ENCODE measurements around the gene PCDH17.

The PCDH17 gene

DNA sequence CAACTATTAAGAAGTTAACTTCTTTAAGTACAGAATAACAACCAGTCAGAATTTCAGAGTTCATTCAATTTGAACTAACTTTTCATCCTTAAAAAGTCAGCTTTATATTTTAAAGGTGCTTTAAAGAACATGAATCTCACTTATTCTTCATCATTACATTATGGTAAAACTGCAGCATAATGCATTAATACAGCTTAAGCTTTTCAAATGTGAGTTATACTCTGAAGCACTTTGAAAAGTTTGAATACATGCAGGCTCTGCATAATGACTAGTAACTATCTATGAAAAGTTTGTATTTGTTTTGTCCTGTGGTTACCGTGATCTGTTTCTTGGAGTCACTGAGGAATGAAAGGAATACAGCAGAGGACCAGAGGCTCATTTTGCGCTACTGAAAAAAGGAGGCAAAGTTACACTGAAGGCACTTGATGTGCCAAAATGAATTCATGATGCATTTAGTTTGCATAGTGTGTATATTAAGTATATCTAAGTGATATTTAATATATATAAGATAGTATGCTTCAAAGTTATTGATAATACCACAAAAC, 4.1 kb downstream of the PCDH17 start:
- no peak for DNase-seq

DNA sequence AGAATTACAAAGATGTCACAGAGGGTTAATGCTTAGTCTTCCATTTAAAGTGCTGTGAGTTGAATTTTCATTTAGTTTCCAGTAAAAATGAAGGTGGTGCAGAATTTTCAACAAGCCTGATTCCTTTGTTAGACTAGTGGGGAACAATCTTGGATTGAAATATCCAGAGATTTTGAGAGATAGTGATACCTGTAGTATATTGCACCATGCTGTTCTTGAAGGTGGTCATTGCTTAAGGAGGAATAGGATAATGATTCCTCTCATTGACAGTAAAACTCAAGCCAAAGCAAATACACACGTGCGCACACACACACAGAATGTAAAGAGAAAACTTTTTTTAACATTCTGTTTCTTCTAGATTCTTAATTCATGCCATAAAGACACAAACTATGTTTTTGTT, 5.3 kb downstream of the PCDH17 start:
- no peak for DNase-seq

DNA sequence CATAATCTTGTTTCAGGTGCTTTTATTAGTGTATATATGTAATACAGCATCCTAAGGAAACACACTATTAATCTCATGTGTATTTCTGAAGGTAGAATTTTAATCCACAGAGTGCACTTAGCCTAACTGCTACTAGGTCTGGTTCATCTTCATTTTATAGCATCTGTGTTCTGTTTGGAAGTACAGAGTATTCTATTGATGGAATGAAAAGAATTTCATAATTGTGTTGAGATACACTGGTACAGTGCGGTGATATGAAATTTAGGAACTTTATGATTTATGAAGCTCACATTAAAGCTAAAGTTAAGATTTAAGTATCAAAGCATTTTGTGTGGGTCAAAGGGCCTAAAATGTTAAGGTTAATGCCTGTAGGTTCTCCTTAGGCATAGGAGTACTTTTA, 6.0 kb downstream of the PCDH17 start:
- no peak for DNase-seq

DNA sequence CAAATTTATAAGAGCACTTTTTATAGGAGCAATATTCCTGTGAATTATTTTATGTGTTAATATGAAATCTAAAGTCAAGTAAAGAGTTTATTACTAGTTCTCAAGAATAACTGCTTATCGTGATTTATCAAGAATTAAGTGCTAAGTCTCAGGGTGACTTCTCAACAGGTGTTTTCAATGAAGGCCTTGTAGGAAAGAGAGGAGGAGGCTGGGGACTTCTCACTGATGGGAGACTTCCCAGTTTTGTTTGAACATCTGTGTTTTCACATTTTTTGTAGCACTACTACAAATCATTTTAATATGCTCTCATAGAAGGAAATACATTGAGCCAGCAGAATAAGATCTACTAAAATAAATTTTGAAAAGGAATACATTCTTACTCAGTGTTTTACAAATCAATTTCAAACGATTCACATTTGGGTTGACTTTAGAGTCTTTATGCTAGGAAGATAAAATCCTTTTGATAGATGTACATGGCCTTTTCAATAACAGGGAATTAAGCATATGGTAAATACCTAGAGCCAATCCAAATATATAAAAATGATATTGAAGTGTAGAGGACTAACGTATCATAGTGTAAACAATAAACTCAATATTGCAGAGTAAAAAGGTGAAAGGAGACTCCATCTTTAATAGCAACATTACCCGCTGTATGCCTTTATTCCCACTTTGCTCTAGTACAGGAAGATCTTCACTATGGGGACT, 6.8 kb downstream of the PCDH17 start:
- DNase-seq: no peak

DNA sequence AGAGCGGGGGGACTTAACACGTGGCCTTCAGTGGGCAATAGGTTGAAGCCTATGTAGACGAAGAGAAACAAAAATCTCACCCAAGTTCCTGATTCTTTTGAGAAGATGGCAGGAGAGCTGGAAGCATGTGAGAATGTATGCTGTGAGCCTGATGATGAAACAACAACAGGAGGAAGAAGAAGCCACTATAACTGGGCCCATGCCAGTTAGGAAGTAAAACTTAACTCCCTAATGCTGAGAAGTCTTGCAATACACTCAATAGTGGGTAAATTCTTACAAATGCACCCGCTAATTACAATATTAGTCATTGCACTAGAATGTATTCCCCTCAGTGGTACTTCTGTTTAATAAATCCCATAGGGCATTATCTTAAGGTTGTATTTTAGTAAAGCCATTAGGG, 9.1 kb downstream of the PCDH17 start:
- no peak for DNase-seq

DNA sequence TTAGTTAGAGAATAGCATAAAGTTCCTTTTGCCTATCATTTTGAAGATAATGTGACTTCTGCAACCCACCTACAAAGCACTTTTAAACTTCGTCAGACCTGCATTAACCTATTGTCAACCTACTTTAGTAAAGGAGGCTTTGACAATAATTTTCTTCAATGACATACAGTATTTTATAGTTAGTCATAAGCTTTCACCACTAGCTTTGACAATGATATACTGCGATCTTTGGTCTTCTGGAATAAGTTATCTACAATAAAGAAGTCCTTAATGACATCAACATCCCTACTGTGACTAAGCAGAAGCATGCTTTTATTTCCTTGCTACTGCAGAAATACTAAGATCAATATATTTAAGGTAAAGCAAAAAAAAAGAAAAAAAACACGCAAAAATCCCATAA, 9.5 kb downstream of the PCDH17 start:
- DNase-seq: no peak

DNA sequence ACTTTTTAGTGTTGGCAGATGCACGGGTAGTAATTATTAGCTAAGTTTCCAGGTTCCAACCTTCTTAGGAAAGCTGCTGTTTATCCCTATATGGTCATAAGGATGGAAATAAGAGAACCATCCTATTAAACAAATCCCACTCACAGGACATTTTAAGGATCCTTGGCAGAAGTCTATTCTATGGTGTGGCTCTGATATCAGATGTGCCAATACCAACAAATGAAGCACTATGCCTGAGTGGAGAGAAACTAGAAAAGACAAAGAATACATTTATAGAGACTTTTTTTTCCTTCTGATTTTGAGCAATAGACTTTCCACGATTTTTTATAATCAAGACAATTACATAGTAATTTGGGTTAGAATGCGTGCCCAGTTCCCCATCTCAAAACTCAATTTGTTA, 12.6 kb downstream of the PCDH17 start:
- no peak for DNase-seq

DNA sequence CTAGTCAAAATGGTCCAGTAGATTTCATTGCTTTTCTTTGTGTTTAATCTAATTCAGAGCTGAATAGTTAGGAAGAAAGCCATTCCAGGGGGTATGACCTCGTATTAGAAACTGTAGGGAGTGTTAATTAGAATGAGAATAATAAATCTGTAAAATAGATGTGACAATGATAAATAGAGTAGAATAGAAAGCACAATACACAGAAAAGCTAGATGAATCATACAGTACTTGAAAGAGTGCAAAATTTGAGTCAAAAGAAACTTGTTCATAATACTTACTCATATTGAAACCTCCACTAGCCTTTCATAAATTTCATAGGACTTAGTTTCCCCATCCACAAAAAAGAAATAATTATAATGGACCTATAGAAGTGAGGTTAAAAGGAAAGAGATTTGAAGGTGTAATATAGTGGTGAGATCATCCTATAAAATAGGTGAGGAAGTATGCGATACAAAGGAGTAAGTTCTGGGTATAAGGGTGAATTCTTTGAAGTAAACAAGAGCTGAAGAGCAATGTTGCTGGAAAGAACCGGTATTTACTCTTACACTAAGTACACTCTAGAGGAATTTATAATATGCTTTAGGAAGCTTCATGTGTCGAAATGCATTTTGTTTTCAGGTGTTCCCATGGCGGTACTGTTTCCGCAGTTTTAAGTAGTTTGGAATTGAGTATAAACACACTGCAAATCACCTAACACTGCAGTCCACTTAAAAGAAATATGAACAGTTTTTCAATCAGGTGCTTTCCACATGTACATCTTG, 21.9 kb downstream of the PCDH17 start:
- DNase-seq: no peak

DNA sequence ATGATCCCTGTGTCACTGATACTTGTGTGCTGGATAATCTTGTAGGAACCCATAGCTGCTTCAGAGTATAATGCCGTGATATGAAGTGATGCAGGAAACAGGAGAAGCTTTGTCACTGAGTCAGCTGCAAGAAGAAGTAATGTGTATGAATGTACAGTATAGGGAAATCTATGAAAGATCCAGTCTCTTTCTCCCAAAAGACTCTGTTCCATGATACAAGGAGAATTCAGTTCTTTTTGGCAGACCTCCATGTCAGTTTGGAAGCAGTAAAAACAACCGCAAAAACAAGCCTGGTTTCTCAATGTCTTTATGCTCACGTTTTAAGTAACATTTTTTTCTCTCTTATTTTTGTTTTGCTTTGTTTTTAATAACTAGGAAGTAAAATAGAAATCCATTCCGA, 33.9 kb downstream of the PCDH17 start:
- DNase-seq: no peak

DNA sequence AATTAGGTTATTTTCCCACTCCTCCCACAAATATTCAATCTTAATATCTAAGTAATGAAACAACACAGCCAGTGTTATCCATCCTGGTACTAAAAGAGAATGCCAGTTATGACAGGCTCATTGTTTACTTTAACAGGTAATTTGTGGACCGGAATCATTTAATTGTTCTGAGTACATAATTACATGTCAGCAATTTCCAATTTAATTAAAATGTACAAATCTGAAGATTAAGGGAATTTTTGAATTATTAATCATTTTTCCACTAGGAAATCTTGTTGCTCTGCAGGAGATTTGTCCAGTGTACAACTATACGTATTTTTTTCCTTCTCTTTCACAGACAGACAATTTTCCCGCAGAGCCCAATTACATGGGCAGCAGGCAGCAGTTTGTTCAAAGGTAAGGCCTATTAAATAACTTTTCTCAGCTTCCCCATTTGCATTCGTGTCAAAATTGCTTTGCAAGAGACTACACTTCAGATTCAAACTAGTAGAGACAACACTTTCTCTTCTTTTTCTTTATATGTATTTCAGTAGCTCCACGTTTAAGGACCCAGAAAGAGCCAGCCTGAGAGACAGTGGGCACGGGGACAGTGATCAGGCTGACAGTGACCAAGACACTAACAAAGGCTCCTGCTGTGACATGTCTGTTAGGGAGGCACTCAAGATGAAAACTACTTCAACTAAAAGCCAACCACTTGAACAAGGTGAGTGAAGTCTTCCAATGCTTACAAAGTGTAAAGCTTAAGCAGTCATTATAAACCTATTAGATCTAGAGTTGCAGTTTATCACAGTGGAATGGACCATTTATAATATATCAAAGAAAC, 34.8 kb downstream of the PCDH17 start:
- no peak for DNase-seq

DNA sequence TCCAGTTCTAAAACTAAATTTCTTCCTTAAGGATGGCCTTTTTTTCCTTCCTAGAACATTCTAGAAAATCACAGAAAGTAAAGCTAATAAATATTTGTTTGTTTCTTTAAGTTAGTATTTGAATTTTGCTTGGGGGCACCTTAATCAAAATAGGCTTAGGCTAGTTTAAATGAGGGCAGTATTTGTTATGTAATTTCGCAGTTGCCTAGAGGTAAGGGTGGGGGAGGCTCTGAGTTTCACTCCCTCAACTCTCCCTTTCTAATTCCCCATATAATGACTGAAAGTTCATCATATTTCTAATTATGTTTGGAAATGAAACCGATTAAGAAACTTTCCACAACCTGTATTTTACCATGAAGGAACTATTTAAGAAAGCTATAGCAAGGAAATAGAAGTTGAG, 40.6 kb downstream of the PCDH17 start:
- DNase-seq: no peak

DNA sequence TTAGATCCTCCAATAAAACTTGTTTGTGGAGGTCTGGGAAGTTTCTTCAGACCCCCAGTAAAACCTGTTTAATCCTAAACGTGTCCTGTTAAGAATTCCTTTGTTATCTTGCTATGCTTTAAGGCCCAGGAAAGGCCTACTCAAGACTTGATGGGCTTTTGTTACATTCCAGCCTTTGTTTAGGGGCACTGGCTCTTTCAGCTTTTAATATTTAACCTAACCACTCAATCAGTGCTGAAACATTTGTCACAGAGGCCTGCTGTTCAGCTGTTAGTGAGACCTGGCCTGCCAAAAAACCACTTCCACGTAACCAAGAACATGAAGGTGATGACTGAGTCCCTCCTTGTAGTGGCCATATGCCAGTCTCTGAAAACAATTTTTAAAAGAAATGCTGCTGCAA, 41.7 kb downstream of the PCDH17 start:
- DNase-seq: no peak

DNA sequence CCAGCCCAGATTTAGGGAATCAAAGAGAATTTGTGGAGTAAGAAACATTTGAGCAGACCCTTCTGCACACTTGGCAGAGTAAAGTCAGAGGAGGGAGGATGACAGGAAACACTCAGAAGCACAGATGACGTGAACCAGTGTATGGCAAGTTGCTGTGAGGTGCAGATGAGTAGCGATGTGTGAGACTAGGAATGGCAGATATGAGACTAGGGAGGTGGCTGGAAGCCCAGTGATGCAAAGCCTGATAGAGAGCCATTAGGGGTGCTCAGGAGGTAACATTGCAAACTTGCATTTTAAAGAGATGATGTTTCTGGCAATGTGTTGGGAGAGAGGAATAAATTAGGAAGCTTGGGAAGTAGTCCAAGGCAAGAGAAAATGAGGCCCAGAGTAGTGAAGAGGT, 44.0 kb downstream of the PCDH17 start:
- DNase-seq: no peak

DNA sequence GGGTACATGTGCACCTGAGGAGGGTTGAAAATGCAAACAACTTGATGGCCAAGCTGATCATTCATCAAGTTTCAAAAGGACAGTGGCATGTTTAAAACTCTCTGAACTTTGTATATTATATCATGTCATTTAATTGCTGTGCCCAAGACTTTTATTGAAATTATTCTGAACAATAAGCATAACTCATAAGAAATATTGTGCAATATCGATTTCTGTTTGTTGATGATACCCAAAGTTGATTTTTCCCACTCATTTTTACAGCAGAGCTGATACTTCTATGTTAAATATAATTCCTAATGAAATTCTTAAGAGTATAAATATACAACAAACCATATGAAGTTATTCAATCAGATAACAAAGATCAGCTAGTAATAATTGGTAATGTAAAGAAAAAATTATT, 49.1 kb downstream of the PCDH17 start:
- no peak for DNase-seq

DNA sequence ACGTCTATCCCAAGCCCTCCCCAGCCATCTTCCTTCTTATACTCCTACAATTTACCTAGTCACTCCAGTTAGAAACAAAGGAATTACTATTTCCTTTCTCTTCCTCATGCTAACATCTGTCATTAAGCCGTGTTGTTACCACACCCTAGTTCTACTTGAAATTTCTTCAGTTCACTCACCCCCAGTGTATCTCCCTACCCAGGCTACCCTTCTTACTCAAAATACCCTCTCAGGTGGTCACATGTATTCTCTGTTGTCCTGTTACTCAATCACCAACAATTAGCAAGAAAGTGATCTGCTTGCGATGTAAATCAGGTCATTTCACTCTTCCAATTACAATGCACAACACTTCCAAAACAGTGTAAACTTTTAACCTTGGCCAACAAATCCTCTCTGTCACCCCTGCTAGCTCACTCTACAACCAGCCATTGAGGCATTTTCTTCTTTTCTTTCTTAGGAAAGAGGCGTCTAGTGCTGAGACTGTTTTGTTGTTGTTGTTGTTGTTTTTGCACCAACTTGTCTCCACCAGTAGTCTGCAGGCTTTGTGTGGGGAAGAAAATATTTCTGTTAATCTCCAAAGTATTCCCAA, 50.7 kb downstream of the PCDH17 start:
- no peak for DNase-seq

DNA sequence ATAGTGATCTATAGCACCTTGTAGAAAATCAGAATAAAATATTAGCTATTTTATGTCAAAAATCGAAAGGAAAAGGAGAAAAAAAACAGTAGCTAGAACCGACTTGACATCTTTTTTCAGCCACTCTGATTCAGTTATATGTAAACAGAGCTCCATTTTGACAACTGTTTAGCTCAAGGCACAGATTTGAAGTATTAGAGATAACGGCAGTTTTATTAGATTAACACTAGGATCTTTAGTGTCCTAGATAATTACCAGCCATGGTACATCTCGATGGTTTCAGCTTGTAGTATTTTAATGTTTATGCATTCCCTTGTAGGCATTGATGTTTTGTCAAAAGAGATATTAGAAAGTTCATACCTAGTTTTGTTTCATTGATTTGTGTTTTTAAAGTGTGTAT, 67.3 kb downstream of the PCDH17 start:
- DNase-seq: no peak

DNA sequence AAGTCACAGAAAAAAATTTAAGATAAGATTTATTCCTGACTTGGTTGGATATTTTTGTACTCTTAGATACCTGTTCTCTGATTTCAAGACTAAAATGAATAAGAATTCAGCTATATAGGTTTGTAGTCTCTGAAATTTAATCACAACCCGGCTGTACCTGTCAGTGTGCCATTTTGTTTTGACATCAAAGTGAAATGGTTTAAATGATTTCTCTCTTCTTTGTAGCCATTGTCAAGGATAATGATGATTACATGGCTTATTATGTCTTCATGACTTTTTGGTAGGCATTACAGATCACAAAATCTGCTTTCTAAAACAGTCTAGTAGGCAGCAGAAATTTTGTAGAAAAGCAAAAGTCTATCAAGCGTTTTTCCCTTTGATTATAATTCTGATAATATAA, 72.5 kb downstream of the PCDH17 start:
- DNase-seq: no peak

DNA sequence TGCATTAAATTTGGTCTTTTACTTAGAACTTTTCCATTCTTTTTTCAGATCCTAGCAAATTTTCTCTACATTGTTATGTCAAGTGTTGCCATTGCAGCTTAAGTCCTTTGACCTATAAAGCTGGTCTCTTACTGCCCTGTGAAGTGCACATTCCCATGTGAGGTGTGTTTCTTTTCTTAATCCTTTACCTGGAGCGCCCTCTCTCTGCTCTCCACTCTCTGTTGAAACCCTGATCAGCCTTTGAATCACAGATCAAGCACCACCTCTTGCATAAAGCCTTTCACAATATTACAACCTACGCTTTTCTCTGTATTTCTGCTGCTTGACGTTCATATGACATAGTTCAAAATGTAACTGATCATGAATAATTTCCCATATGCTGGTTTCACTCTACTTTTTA, 84.8 kb downstream of the PCDH17 start:
- no peak for DNase-seq

DNA sequence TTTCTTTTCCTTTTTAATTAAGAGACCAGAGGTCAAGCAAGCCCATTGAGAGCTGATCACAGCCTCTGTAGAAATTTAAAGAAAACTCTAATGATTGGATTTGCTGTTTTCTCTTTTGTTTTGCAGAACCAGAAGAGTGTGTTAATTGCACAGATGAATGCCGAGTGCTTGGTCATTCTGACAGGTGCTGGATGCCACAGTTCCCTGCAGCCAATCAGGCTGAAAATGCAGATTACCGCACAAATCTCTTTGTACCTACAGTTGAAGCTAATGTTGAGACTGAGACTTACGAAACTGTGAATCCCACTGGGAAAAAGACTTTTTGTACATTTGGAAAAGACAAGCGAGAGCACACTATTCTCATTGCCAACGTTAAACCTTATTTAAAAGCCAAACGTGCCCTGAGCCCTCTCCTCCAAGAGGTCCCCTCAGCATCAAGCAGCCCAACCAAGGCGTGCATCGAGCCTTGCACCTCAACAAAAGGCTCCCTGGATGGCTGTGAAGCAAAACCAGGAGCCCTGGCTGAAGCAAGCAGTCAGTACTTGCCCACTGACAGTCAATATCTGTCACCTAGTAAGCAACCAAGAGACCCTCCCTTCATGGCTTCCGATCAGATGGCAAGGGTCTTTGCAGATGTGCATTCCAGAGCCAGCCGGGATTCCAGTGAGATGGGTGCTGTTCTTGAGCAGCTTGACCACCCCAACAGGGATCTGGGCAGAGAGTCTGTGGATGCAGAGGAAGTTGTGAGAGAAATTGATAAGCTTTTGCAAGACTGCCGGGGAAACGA, 93.1 kb downstream of the PCDH17 start:
- DNase-seq: no peak

DNA sequence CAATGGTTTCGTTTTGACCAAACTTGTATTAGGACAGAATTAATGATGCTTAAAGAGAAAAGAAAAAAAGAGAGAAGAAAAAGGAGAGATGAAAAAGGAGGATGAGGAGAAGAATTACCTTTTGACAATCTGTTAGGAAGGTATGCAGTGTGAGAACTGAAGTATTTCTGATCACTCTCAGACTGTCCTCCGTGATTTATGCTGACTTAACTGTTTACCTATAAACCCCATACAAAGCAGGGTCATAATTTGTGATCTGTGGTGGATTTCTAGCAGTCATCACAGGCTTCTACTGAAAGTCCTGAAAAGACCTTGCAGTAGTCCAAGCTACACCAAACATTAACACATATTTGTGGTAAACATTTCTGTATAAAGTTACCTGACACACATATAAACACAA, 93.9 kb downstream of the PCDH17 start:
- no peak for DNase-seq

DNA sequence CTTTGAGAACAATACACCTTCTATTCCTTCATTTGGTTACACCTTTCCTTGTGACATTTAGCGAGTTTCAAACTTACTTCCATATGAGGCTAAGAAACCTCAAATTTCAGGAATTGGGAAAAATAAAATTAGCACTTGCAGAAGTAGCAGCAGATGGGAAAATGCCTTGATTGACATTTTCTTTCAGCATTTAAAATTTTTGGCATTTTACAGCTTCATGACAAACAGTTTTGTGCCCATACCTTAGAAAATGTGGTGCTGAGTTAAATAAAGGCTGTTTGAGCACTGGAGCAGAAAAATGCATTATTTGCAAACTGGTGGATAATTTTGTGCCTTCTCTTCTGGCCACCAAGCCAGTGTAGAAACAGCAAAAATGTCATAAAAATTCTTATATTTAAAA, 95.4 kb downstream of the PCDH17 start:
- DNase-seq: no peak

DNA sequence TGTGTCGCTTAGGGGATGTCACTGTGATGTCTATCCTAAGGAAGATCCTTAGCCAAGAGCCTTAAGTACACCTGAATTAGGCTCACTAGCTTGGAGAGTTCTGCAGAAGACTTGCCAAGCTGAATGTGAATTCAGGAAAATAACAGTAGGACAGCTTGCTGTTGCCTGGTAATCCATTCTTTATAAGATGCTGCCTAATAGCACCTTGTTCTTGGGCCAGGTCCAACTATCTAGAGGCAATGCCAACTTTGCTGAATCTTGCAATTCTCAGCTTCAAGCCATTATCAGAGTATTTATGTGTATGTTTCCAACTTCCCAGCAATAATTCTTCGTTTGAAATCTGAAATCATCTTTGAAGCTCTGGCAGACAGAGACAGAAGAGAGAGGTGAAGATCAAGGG, 102.8 kb downstream of the PCDH17 start:
- no peak for DNase-seq

Data from CD4-positive, alpha-beta T cell treated with Interleukin-1 beta for 1 hour (primary cell).